ENCODE data around the gene CEACAM6. TPM values are rescaled to one million over a fixed set of nuclear protein-coding genes. Genes with fewer than 3 reads are reported as not detected.
"Not testable (repeated sequence)": the region's sequence is repeated elsewhere in the genome, so short reads cannot be mapped to it uniquely, and the experiment has no call there.

CEACAM6 gene
- total and polyA plus RNA-seq, 2 donors (not counting 1 experiment from before 2014, with no cell fraction given) = not detected

GRCh38 chr19:41707871-41708371, 47.4 kb upstream of the CEACAM6 start:
- Histone ChIP-seq H3K9me3 (ENCODE audit: control extremely low read depth in 1 of 3, control insufficient read depth in 2 of 3, insufficient read depth in 1 of 3, low read length in 2 of 3) (peaks cover 0 to 13% (median 0%) of the 10 kb centered on the region in 3 donors), H4K20me1 (ENCODE audit: control insufficient read depth, insufficient read depth, low read length, poor library complexity, severe bottlenecking) (no peaks in the 10 kb centered on the region), H3K27me3 (replicated peaks in 1 of 4; ENCODE audit: control extremely low read depth in 1 of 4, control insufficient read depth in 3 of 4, insufficient read depth in 4 of 4, low read length in 3 of 4) (peaks cover 0 to 31% (median 7%) of the 10 kb centered on the region in 4 experiments), H3K4me3 (ENCODE audit: control extremely low read depth in 1 of 5, extremely low read depth in 1 of 5, insufficient read depth in 1 of 5, low read depth in 2 of 5, low read length in 4 of 5) (no peak overlapping the region), H3K4me1 (ENCODE audit: control insufficient read depth in 2 of 2, insufficient read depth in 2 of 2, low read length in 2 of 2) (peaks cover 0 to 4% of the 10 kb centered on the region in 2 donors), H3K4me2 (replicated peaks; ENCODE audit: low read depth, low read length, poor library complexity, severe bottlenecking) (no peak overlapping the region), H3K79me2 (ENCODE audit: control insufficient read depth, insufficient read depth, low read length) (no peaks in the 10 kb centered on the region), H3K9ac (ENCODE audit: low read length) (no peak overlapping the region), H2AFZ (ENCODE audit: insufficient read depth, low read depth, low read length, poor library complexity, severe bottlenecking) (no peak overlapping the region), H3K36me3 (replicated peaks in 1 of 2; ENCODE audit: control extremely low read depth in 1 of 2, control insufficient read depth in 1 of 2, extremely low read depth in 1 of 2, insufficient read depth in 2 of 2, low read length in 1 of 2) (no peaks in the 10 kb centered on the region), H3K27ac (ENCODE audit: low read length in 2 of 2) (no peak overlapping the region)
- ATAC-seq (ENCODE audit: low read depth) = no peak
- DNase-seq = no peak
- 93% methylated on average over 3 of the region's 5 CpGs for WGBS (ENCODE audit: insufficient coverage)
- H3K4me1 Mint-ChIP-seq = peaks cover 4% of the 10 kb centered on the region
- H3K4me3 Mint-ChIP-seq = no peak overlapping the region
- TF ChIP-seq CTCF (IDR thresholded peaks at IDR 0.05) = no peak
- TF ChIP-seq EZH2 (IDR thresholded peaks at IDR 0.05; ENCODE audit: borderline replicate concordance, insufficient read depth, low read depth, low read length, poor library complexity, severe bottlenecking) = no peak
- ChIA-PET POLR2A (no interaction called here), CTCF (interaction anchor here (0.9 kb wide), 1 partner anchor 9 kb away, joined by 3 read pairs; no protein-coding TSS in a partner anchor)
- intact Hi-C loops (cut with micrococcal nuclease) = no loop called here
- H3K9me3 Mint-ChIP-seq (ENCODE audit: insufficient read depth) = no peaks in the 10 kb centered on the region
- no peak overlapping the region for H3K27ac Mint-ChIP-seq
- H3K27me3 Mint-ChIP-seq = peaks cover 58% of the 10 kb centered on the region

GRCh38 chr19:41708481-41708880, 46.8 kb upstream of the CEACAM6 start, which contains the start of gene CEACAM5:
Gene CEACAM5, plus strand, starts transcription at chr19:41708626. Its CDS starts 106 bp downstream, at chr19:41708732.
- ATAC-seq (ENCODE audit: low read depth) (no peak), DNase-seq (no peak)
- no peaks in the 10 kb centered on the region for H3K36me3 ChIP-seq (replicated peaks in 1 of 2; ENCODE audit: control extremely low read depth in 1 of 2, control insufficient read depth in 1 of 2, extremely low read depth in 1 of 2, insufficient read depth in 2 of 2, low read length in 1 of 2)
- H3K4me1 ChIP-seq (ENCODE audit: control insufficient read depth in 2 of 2, insufficient read depth in 2 of 2, low read length in 2 of 2) = peaks cover 0 to 4% of the 10 kb centered on the region in 2 donors
- H3K4me2 ChIP-seq (replicated peaks; ENCODE audit: low read depth, low read length, poor library complexity, severe bottlenecking) = no peak within 1 kb of the TSS
- Mint-ChIP-seq H3K4me1 (peaks cover 4% of the 10 kb centered on the region), H3K9me3 (ENCODE audit: insufficient read depth) (no peaks in the 10 kb centered on the region), H3K4me3 (no peak within 1 kb of the TSS), H3K27ac (no peak within 1 kb of the TSS), H3K27me3 (peaks cover 58% of the 10 kb centered on the region)
- TF ChIP-seq EZH2 (IDR thresholded peaks at IDR 0.05; ENCODE audit: borderline replicate concordance, insufficient read depth, low read depth, low read length, poor library complexity, severe bottlenecking) (no peak), CTCF (IDR thresholded peaks at IDR 0.05) (no peak)
- no peak within 1 kb of the TSS for H3K4me3 ChIP-seq (ENCODE audit: control extremely low read depth in 1 of 5, extremely low read depth in 1 of 5, insufficient read depth in 1 of 5, low read depth in 2 of 5, low read length in 4 of 5)
- no peaks in the 10 kb centered on the region for H4K20me1 ChIP-seq (ENCODE audit: control insufficient read depth, insufficient read depth, low read length, poor library complexity, severe bottlenecking)
- ChIA-PET POLR2A (no interaction called here), CTCF (no interaction called here)
- H3K27me3 ChIP-seq (replicated peaks in 1 of 4; ENCODE audit: control extremely low read depth in 1 of 4, control insufficient read depth in 3 of 4, insufficient read depth in 4 of 4, low read length in 3 of 4) = peaks cover 0 to 31% (median 7%) of the 10 kb centered on the region in 4 experiments
- intact Hi-C loops (cut with micrococcal nuclease) = no loop called here
- no peaks in the 10 kb centered on the region for H3K79me2 ChIP-seq (ENCODE audit: control insufficient read depth, insufficient read depth, low read length)
- no CpG with 5 or more reads among the region's 4 CpGs for WGBS (ENCODE audit: insufficient coverage)
- H3K27ac ChIP-seq (ENCODE audit: low read length in 2 of 2) = no peak within 1 kb of the TSS
- no peak within 1 kb of the TSS for H3K9ac ChIP-seq (ENCODE audit: low read length)
- H2AFZ ChIP-seq (ENCODE audit: insufficient read depth, low read depth, low read length, poor library complexity, severe bottlenecking) = no peak within 1 kb of the TSS
- peaks cover 0 to 13% (median 0%) of the 10 kb centered on the region in 3 donors for H3K9me3 ChIP-seq (ENCODE audit: control extremely low read depth in 1 of 3, control insufficient read depth in 2 of 3, insufficient read depth in 1 of 3, low read length in 2 of 3)

GRCh38 chr19:41709516-41709915, 45.8 kb upstream of the CEACAM6 start:
- CTCF ChIA-PET; H3K27ac Mint-ChIP-seq; H3K9ac ChIP-seq (ENCODE audit: low read length); H3K4me2 ChIP-seq (replicated peaks; ENCODE audit: low read depth, low read length, poor library complexity, severe bottlenecking); DNase-seq; H3K36me3 ChIP-seq (replicated peaks in 1 of 2; ENCODE audit: control extremely low read depth in 1 of 2, control insufficient read depth in 1 of 2, extremely low read depth in 1 of 2, insufficient read depth in 2 of 2, low read length in 1 of 2); H3K4me1 Mint-ChIP-seq; H3K9me3 Mint-ChIP-seq (ENCODE audit: insufficient read depth); H3K4me1 ChIP-seq (ENCODE audit: control insufficient read depth in 2 of 2, insufficient read depth in 2 of 2, low read length in 2 of 2); H3K4me3 ChIP-seq (ENCODE audit: control extremely low read depth in 1 of 5, extremely low read depth in 1 of 5, insufficient read depth in 1 of 5, low read depth in 2 of 5, low read length in 4 of 5); H3K79me2 ChIP-seq (ENCODE audit: control insufficient read depth, insufficient read depth, low read length); POLR2A ChIA-PET; H3K27ac ChIP-seq (ENCODE audit: low read length in 2 of 2); H4K20me1 ChIP-seq (ENCODE audit: control insufficient read depth, insufficient read depth, low read length, poor library complexity, severe bottlenecking); ATAC-seq (ENCODE audit: low read depth); H3K4me3 Mint-ChIP-seq; intact Hi-C loops (cut with micrococcal nuclease); H2AFZ ChIP-seq (ENCODE audit: insufficient read depth, low read depth, low read length, poor library complexity, severe bottlenecking): not testable (repeated sequence)
- H3K9me3 ChIP-seq (ENCODE audit: control extremely low read depth in 1 of 3, control insufficient read depth in 2 of 3, insufficient read depth in 1 of 3, low read length in 2 of 3) = peaks cover 0 to 13% (median 0%) of the 10 kb centered on the region in 3 donors
- peaks cover 61% of the 10 kb centered on the region for H3K27me3 Mint-ChIP-seq
- WGBS (ENCODE audit: insufficient coverage) = 94% methylated on average over 2 of the region's 8 CpGs
- H3K27me3 ChIP-seq (replicated peaks in 1 of 4; ENCODE audit: control extremely low read depth in 1 of 4, control insufficient read depth in 3 of 4, insufficient read depth in 4 of 4, low read length in 3 of 4) = peaks cover 0 to 31% (median 6%) of the 10 kb centered on the region in 4 experiments
